ENCODE results near the gene MED27.

Gene MED27

DNA sequence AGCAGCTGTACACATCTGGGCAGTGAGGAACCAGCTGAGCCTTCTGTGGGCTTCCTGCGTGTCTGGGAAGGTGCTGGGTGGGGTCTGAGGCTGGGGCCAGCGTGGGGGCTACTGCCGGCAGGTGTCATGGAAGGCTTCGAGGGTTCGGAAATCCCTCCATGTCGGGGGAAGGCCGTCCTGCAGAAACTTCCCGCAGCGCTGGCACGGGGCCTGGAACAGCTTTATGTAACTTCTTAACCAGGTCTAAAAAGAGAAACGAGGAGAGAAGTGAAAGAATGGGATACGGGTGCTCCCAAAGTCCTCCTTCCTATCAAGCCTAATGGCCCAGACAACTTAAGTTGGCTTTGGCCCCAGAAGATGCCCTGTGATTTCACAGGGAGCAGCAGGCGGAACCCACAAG is 219.2 kb downstream of the MED27 start:
- H3K4me3 ChIP-seq (ENCODE audit: low read depth, low read length), result no peak overlapping the region
- no peaks in the 10 kb centered on the region for H3K9me3 ChIP-seq (ENCODE audit: insufficient read depth, low read depth, low read length)
- no peak overlapping the region for H3K18ac ChIP-seq (ENCODE audit: low read length)
- H2AK5ac ChIP-seq (ENCODE audit: low read length), result no peak overlapping the region
- H4K91ac ChIP-seq (ENCODE audit: low read depth, low read length), result no peak overlapping the region
- H3K23ac ChIP-seq (ENCODE audit: low read length), result no peak overlapping the region
- no peak for DNase-seq
- no peak overlapping the region for H2AFZ ChIP-seq (ENCODE audit: insufficient read depth, low read length, poor library complexity)
- H3K79me1 ChIP-seq (ENCODE audit: low read length), result no peaks in the 10 kb centered on the region
- H3K36me3 ChIP-seq (ENCODE audit: control insufficient read depth in 1 of 2, insufficient read depth in 2 of 2, low read length in 2 of 2), result peaks cover 11 to 20% of the 10 kb centered on the region in 2 experiments
- no peak overlapping the region for H3K14ac ChIP-seq (ENCODE audit: low read length)
- no peak overlapping the region for H3K4me2 ChIP-seq (ENCODE audit: low read length)
- no CpG with 5 or more reads among the region's 13 CpGs for WGBS (ENCODE audit: extremely low coverage, insufficient coverage, insufficient read length)
- H3K4me1 ChIP-seq (ENCODE audit: control insufficient read depth in 1 of 2, insufficient read depth in 2 of 2, low read length in 2 of 2), result no peaks in the 10 kb centered on the region
- H3K4ac ChIP-seq (ENCODE audit: low read depth, low read length), result no peak overlapping the region
- no peak overlapping the region for H2BK120ac ChIP-seq (ENCODE audit: insufficient read depth, low read length, poor library complexity)
- H4K8ac ChIP-seq (ENCODE audit: low read depth, low read length), result no peak overlapping the region
- no peak overlapping the region for H4K12ac ChIP-seq (ENCODE audit: low read depth, low read length)
- H3K79me2 ChIP-seq (ENCODE audit: control insufficient read depth, insufficient read depth, low read length, poor library complexity), result no peaks in the 10 kb centered on the region
- H3K27ac ChIP-seq (ENCODE audit: low read depth, low read length), result no peak overlapping the region
- no peak overlapping the region for H2BK12ac ChIP-seq (ENCODE audit: low read length)
- no peak overlapping the region for H3K9ac ChIP-seq (ENCODE audit: low read length)
- H3K27me3 ChIP-seq (ENCODE audit: insufficient read depth, low read length), result no peaks in the 10 kb centered on the region
- no peak overlapping the region for H2BK5ac ChIP-seq (ENCODE audit: low read depth, low read length, poor library complexity)

DNA sequence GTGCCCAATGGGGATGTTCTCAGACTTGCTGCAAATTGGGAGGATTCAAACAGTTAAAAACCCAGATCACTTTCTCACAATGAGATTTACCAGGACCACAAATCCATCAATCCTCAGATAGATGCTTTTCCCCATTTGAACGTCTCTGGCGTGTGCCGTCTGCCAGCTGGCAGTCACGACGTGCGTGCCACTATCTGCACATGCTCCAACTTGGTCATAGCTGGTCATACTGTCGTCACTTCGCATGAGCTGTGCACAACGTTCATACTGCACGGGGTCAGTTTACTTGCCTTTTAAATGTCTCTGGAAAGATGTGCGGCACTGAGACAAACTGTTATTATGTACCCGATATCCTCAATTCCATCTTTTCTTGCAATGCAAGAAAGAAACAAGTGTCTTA is 221.5 kb downstream of the MED27 start:
- Histone ChIP-seq H3K27me3 (ENCODE audit: insufficient read depth, low read length) (no peaks in the 10 kb centered on the region), H2BK5ac (ENCODE audit: low read depth, low read length, poor library complexity) (no peak overlapping the region), H2BK120ac (ENCODE audit: insufficient read depth, low read length, poor library complexity) (no peak overlapping the region), H3K4me3 (ENCODE audit: low read depth, low read length) (no peak overlapping the region), H2AFZ (ENCODE audit: insufficient read depth, low read length, poor library complexity) (no peak overlapping the region), H3K18ac (ENCODE audit: low read length) (no peak overlapping the region), H3K14ac (ENCODE audit: low read length) (no peak overlapping the region), H3K23ac (ENCODE audit: low read length) (no peak overlapping the region), H2AK5ac (ENCODE audit: low read length) (no peak overlapping the region), H3K9ac (ENCODE audit: low read length) (no peak overlapping the region), H3K27ac (ENCODE audit: low read depth, low read length) (no peak overlapping the region), H2BK12ac (ENCODE audit: low read length) (no peak overlapping the region), H4K8ac (ENCODE audit: low read depth, low read length) (no peak overlapping the region), H4K12ac (ENCODE audit: low read depth, low read length) (no peak overlapping the region), H4K91ac (ENCODE audit: low read depth, low read length) (no peak overlapping the region), H3K36me3 (ENCODE audit: control insufficient read depth in 1 of 2, insufficient read depth in 2 of 2, low read length in 2 of 2) (peaks cover 11 to 20% of the 10 kb centered on the region in 2 experiments), H3K9me3 (ENCODE audit: insufficient read depth, low read depth, low read length) (no peaks in the 10 kb centered on the region), H3K79me1 (ENCODE audit: low read length) (no peaks in the 10 kb centered on the region), H3K4me1 (ENCODE audit: control insufficient read depth in 1 of 2, insufficient read depth in 2 of 2, low read length in 2 of 2) (no peaks in the 10 kb centered on the region), H3K4me2 (ENCODE audit: low read length) (no peak overlapping the region), H3K79me2 (ENCODE audit: control insufficient read depth, insufficient read depth, low read length, poor library complexity) (no peaks in the 10 kb centered on the region), H3K4ac (ENCODE audit: low read depth, low read length) (no peak overlapping the region)
- WGBS (ENCODE audit: extremely low coverage, insufficient coverage, insufficient read length), result no CpG with 5 or more reads among the region's 12 CpGs
- DNase-seq, result no peak

DNA sequence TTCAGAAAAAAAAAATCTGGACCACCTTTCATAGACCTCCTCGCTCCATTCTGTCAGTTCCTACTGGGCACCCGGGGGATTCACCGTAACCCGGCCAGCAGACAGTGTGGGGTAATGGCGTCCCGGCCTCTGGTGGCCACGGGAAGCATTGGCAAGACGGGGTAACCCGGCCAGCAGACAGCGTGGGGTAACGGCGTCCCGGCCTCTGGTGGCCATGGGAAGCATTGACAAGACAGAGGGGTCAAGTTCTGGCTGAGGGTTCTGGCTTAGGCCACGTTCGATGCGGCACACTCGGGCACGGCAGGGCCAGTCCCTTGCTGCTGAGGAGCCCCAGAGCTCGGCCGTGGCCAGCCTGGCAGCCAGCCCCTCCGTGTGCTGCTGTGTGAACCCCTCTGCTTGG is 223.6 kb downstream of the MED27 start:
- WGBS (ENCODE audit: extremely low coverage, insufficient coverage, insufficient read length), result no CpG with 5 or more reads among the region's 21 CpGs
- no peak overlapping the region for H3K9ac ChIP-seq (ENCODE audit: low read length)
- H3K23ac ChIP-seq (ENCODE audit: low read length), result no peak overlapping the region
- H3K9me3 ChIP-seq (ENCODE audit: insufficient read depth, low read depth, low read length), result no peaks in the 10 kb centered on the region
- H2BK5ac ChIP-seq (ENCODE audit: low read depth, low read length, poor library complexity), result no peak overlapping the region
- no peak overlapping the region for H3K4me3 ChIP-seq (ENCODE audit: low read depth, low read length)
- H3K36me3 ChIP-seq (ENCODE audit: control insufficient read depth in 1 of 2, insufficient read depth in 2 of 2, low read length in 2 of 2), result peaks cover 4 to 16% of the 10 kb centered on the region in 2 experiments
- H3K4ac ChIP-seq (ENCODE audit: low read depth, low read length), result no peak overlapping the region
- no peak overlapping the region for H2BK120ac ChIP-seq (ENCODE audit: insufficient read depth, low read length, poor library complexity)
- no peak overlapping the region for H3K14ac ChIP-seq (ENCODE audit: low read length)
- no peaks in the 10 kb centered on the region for H3K79me1 ChIP-seq (ENCODE audit: low read length)
- no peak overlapping the region for H4K91ac ChIP-seq (ENCODE audit: low read depth, low read length)
- H3K4me1 ChIP-seq (ENCODE audit: control insufficient read depth in 1 of 2, insufficient read depth in 2 of 2, low read length in 2 of 2), result no peaks in the 10 kb centered on the region
- no peak overlapping the region for H3K4me2 ChIP-seq (ENCODE audit: low read length)
- H2AK5ac ChIP-seq (ENCODE audit: low read length), result no peak overlapping the region
- no peak overlapping the region for H4K12ac ChIP-seq (ENCODE audit: low read depth, low read length)
- H2AFZ ChIP-seq (ENCODE audit: insufficient read depth, low read length, poor library complexity), result no peak overlapping the region
- H3K18ac ChIP-seq (ENCODE audit: low read length), result no peak overlapping the region
- no peak for DNase-seq
- H3K27me3 ChIP-seq (ENCODE audit: insufficient read depth, low read length), result no peaks in the 10 kb centered on the region
- no peaks in the 10 kb centered on the region for H3K79me2 ChIP-seq (ENCODE audit: control insufficient read depth, insufficient read depth, low read length, poor library complexity)
- no peak overlapping the region for H4K8ac ChIP-seq (ENCODE audit: low read depth, low read length)
- H3K27ac ChIP-seq (ENCODE audit: low read depth, low read length), result no peak overlapping the region
- no peak overlapping the region for H2BK12ac ChIP-seq (ENCODE audit: low read length)

DNA sequence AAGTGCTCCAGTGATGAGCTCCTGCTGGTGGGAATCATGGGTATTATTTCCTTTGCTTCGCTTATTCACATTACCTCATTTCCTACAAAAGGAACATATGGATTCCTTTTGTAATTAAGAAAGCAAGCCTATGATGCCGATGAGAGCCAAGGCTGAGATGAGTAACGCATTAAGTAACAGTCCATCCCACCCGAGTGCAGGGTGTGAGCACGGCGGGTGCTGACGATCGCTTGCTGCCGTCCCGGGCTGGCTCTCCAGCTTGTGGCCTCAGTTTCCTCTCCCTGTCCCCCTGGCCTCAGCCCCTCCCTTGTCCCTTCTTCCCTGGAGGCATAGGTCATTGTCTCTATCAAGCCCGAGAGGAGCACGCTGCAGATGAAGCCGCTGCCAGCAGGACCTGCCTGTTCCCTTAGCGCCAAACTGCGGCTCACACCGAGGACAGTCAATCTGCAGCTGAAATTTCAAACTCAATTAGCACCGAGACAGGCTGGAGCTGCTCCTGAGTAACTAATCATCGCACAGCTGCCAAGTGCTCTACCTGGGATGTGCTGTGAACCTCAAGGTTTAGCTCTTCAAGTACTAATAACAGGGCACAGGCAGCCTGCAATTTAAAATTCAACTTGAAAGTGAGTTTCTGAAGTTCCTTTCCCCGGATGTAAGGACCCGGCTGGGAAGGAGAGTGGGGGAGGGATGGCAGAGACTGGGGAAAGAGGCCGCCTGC is 224.6 kb downstream of the MED27 start:
- no peak for DNase-seq
- Histone ChIP-seq H2AFZ (ENCODE audit: insufficient read depth, low read length, poor library complexity) (no peak overlapping the region), H2AK5ac (ENCODE audit: low read length) (no peak overlapping the region), H2BK12ac (ENCODE audit: low read length) (no peak overlapping the region), H4K8ac (ENCODE audit: low read depth, low read length) (no peak overlapping the region), H3K4me2 (ENCODE audit: low read length) (no peak overlapping the region), H3K4me3 (ENCODE audit: low read depth, low read length) (no peak overlapping the region), H3K4me1 (ENCODE audit: control insufficient read depth in 1 of 2, insufficient read depth in 2 of 2, low read length in 2 of 2) (no peaks in the 10 kb centered on the region), H3K27me3 (ENCODE audit: insufficient read depth, low read length) (no peaks in the 10 kb centered on the region), H3K9me3 (ENCODE audit: insufficient read depth, low read depth, low read length) (no peaks in the 10 kb centered on the region), H3K18ac (ENCODE audit: low read length) (no peak overlapping the region), H4K91ac (ENCODE audit: low read depth, low read length) (no peak overlapping the region), H3K36me3 (ENCODE audit: control insufficient read depth in 1 of 2, insufficient read depth in 2 of 2, low read length in 2 of 2) (peaks cover under 1 to 7% of the 10 kb centered on the region in 2 experiments), H3K14ac (ENCODE audit: low read length) (no peak overlapping the region), H2BK120ac (ENCODE audit: insufficient read depth, low read length, poor library complexity) (no peak overlapping the region), H3K79me1 (ENCODE audit: low read length) (no peaks in the 10 kb centered on the region), H2BK5ac (ENCODE audit: low read depth, low read length, poor library complexity) (no peak overlapping the region), H3K79me2 (ENCODE audit: control insufficient read depth, insufficient read depth, low read length, poor library complexity) (no peaks in the 10 kb centered on the region), H3K27ac (ENCODE audit: low read depth, low read length) (no peak overlapping the region), H4K12ac (ENCODE audit: low read depth, low read length) (no peak overlapping the region), H3K23ac (ENCODE audit: low read length) (no peak overlapping the region), H3K9ac (ENCODE audit: low read length) (no peak overlapping the region), H3K4ac (ENCODE audit: low read depth, low read length) (no peak overlapping the region)
- no CpG with 5 or more reads among the region's 21 CpGs for WGBS (ENCODE audit: extremely low coverage, insufficient coverage, insufficient read length)

All from trophoblast cell (in vitro differentiated cells and primary cell).